ENCODE measurements around the gene CCSER1.

GRCh38 chr4:91127192-91127591 is 1000.0 kb downstream of the CCSER1 start:
- TF ChIP-seq CTCF (conservative IDR thresholded peaks at IDR 0.05 in 1 of 2, IDR thresholded peaks at IDR 0.05 in 1 of 2; ENCODE audit: low read depth in 1 of 2, low read length in 2 of 2) = no peak
- TF ChIP-seq EZH2 (IDR thresholded peaks at IDR 0.05; ENCODE audit: low read length, missing control alignments) = no peak

Data from fibroblast of lung (primary cell).